ENCODE data around the gene PDLIM7. TPM values are rescaled to one million over a fixed set of nuclear protein-coding genes. Genes with fewer than 3 reads are reported as not detected.
A peak's percentile ranks its signal among the peaks of the same experiment; 100 is the strongest.
"Not testable (repeated sequence)": the region's sequence is repeated elsewhere in the genome, so short reads cannot be mapped to it uniquely, and the experiment has no call there.

Gene PDLIM7
- total RNA-seq, 1 donor from 2014 or later, result 35.1 TPM

- DNase-seq (no peak), ATAC-seq (no peak)
- intact Hi-C loops (cut with micrococcal nuclease), result no loop called here
Observed at GRCh38 chr5:177496070-177496726, 1.2 kb downstream of the PDLIM7 start.

- ATAC-seq, result no peak
- peak; percentile 71 for DNase-seq
- intact Hi-C loops (cut with micrococcal nuclease), result no loop called here
Observed at GRCh38 chr5:177495243-177496060, 2.0 kb downstream of the PDLIM7 start.

GRCh38 chr5:177494346-177495195 lies 2.8 kb downstream of the PDLIM7 start:
- DNase-seq (peak; percentile 70), ATAC-seq (peak; percentile 1)
- intact Hi-C loops (cut with micrococcal nuclease), result no loop called here

- DNase-seq (no peak), ATAC-seq (no peak)
- intact Hi-C loops (cut with micrococcal nuclease), result no loop called here
Observed at GRCh38 chr5:177493795-177494345, 3.5 kb downstream of the PDLIM7 start.

GRCh38 chr5:177492841-177493240 lies 4.6 kb downstream of the PDLIM7 start:
- ATAC-seq, result no peak
- intact Hi-C loops (cut with micrococcal nuclease), result no loop called here
- no peak for DNase-seq

- ATAC-seq (no peak), DNase-seq (no peak)
- intact Hi-C loops (cut with micrococcal nuclease), result no loop called here
Observed at GRCh38 chr5:177491983-177492746, 5.2 kb downstream of the PDLIM7 start.

- peak; percentile 4 for ATAC-seq
Observed at GRCh38 chr5:177491429-177491945, 5.9 kb downstream of the PDLIM7 start.

GRCh38 chr5:177490992-177491391 lies 6.4 kb downstream of the PDLIM7 start:
- DNase-seq, result no peak
- ATAC-seq, result no peak
- intact Hi-C loops (cut with micrococcal nuclease), result no loop called here

More at GRCh38 chr5:177491429-177491945, 5.9 kb downstream of the PDLIM7 start:
- no peak for DNase-seq
- intact Hi-C loops (cut with micrococcal nuclease), result no loop called here

GRCh38 chr5:177490311-177490991 lies 7.0 kb downstream of the PDLIM7 start:
- DNase-seq (no peak), ATAC-seq (no peak)
- intact Hi-C loops (cut with micrococcal nuclease), result no loop called here

GRCh38 chr5:177489119-177489716 lies 8.2 kb downstream of the PDLIM7 start:
- ATAC-seq (no peak), DNase-seq (no peak)
- intact Hi-C loops (cut with micrococcal nuclease), result no loop called here

GRCh38 chr5:177487975-177488374 lies 9.4 kb downstream of the PDLIM7 start:
- ATAC-seq (no peak), DNase-seq (no peak)
- intact Hi-C loops (cut with micrococcal nuclease), result no loop called here

- DNase-seq (no peak), ATAC-seq (no peak)
- intact Hi-C loops (cut with micrococcal nuclease), result no loop called here
Observed at GRCh38 chr5:177487144-177487543, 10.3 kb downstream of the PDLIM7 start.

GRCh38 chr5:177486256-177486655 lies 11.1 kb downstream of the PDLIM7 start:
- intact Hi-C loops (cut with micrococcal nuclease), result no loop called here
- no peak for ATAC-seq

GRCh38 chr5:177485753-177486152 lies 11.7 kb downstream of the PDLIM7 start:
- intact Hi-C loops (cut with micrococcal nuclease); ATAC-seq; DNase-seq: not testable (repeated sequence)

More at GRCh38 chr5:177486256-177486655, 11.1 kb downstream of the PDLIM7 start:
- no peak for DNase-seq

- intact Hi-C loops (cut with micrococcal nuclease), result no loop called here
- ATAC-seq, result no peak
- peak; percentile 26 for DNase-seq
Observed at GRCh38 chr5:177484902-177485549, 12.4 kb downstream of the PDLIM7 start.

GRCh38 chr5:177483994-177484901 lies 13.2 kb downstream of the PDLIM7 start:
- ATAC-seq (no peak), DNase-seq (no peak)
- intact Hi-C loops (cut with micrococcal nuclease), result no loop called here
